Ishikawa (cell line): Measurements from ENCODE around the gene TRANK1.

ENCODE experiments used
- CEBPB ChIP-seq: IDR thresholded peaks from 2 replicates; pipeline ENCODE4 v1.6.1; 2012
- CREB1 ChIP-seq: IDR thresholded peaks from 2 replicates; pipeline ENCODE4 v1.6.1; 2012; ENCODE audit warnings: low read depth
- EGR1 ChIP-seq: IDR thresholded peaks from 2 replicates; pipeline ENCODE4 v1.6.1; 2012
- EP300 ChIP-seq: IDR thresholded peaks from 2 replicates; pipeline ENCODE4 v1.6.1; 2012; ENCODE audit warnings: borderline replicate concordance
- FOXM1 ChIP-seq: IDR thresholded peaks from 2 replicates; pipeline ENCODE4 v1.6.1; 2012; ENCODE audit warnings: low read depth, borderline replicate concordance
- MAX ChIP-seq: IDR thresholded peaks from 2 replicates; pipeline ENCODE4 v1.6.1; 2012
- NFIC ChIP-seq: IDR thresholded peaks from 2 replicates; pipeline ENCODE4 v1.6.1; 2012
- RAD21 ChIP-seq: IDR thresholded peaks from 2 replicates; pipeline ENCODE4 v1.6.1; 2012; ENCODE audit warnings: low read depth
- REST ChIP-seq: IDR thresholded peaks from 2 replicates; pipeline ENCODE4 v1.6.1; 2012; ENCODE audit warnings: low read depth, mild to moderate bottlenecking
- TAF1 ChIP-seq: IDR thresholded peaks from 2 replicates; pipeline ENCODE4 v1.6.1; 2012; ENCODE audit warnings: low read depth, mild to moderate bottlenecking
- TCF12 ChIP-seq: IDR thresholded peaks from 2 replicates; pipeline ENCODE4 v1.6.1; 2012; ENCODE audit warnings: low read depth
- TEAD4 ChIP-seq: IDR thresholded peaks from 2 replicates; pipeline ENCODE4 v1.6.1; 2012
- USF1 ChIP-seq: IDR thresholded peaks from 2 replicates; pipeline ENCODE4 v1.6.1; 2012
- YY1 ChIP-seq: IDR thresholded peaks from 2 replicates; pipeline ENCODE4 v1.6.1; 2012; ENCODE audit warnings: low read depth
- ZBTB7A ChIP-seq: IDR thresholded peaks from 2 replicates; pipeline ENCODE4 v1.6.1; 2012; ENCODE audit warnings: low read depth

TRANK1 gene

GRCh38 chr3:36817806-36818533 lies 126.9 kb downstream of the TRANK1 start:
- TF ChIP-seq NFIC (no peak), TEAD4 (no peak), REST (no peak), MAX (no peak), RAD21 (no peak), CEBPB (no peak), ZBTB7A (no peak), USF1 (no peak), TCF12 (no peak), FOXM1 (no peak), EGR1 (no peak), CREB1 (no peak), TAF1 (no peak), YY1 (no peak), EP300 (no peak)

- TF ChIP-seq REST: no peak
- TF ChIP-seq CREB1: no peak
- no peak for TF ChIP-seq RAD21
- no peak for TF ChIP-seq FOXM1
- no peak for TF ChIP-seq YY1
Measured at GRCh38 chr3:36815375-36815774, 129.5 kb downstream of the TRANK1 start.

- TF ChIP-seq REST (no peak), EP300 (no peak), RAD21 (no peak), NFIC (no peak), CEBPB (no peak), ZBTB7A (no peak), FOXM1 (no peak), MAX (no peak), CREB1 (no peak), EGR1 (no peak), TAF1 (no peak), YY1 (no peak), TCF12 (no peak), TEAD4 (no peak), USF1 (no peak)
Measured at GRCh38 chr3:36814776-36815175, 130.1 kb downstream of the TRANK1 start.

GRCh38 chr3:36814066-36814717 lies 130.7 kb downstream of the TRANK1 start:
- no peak for TF ChIP-seq ZBTB7A
- no peak for TF ChIP-seq NFIC
- TF ChIP-seq MAX: no peak
- no peak for TF ChIP-seq TCF12
- TF ChIP-seq TEAD4: no peak
- no peak for TF ChIP-seq CREB1
- TF ChIP-seq EP300: no peak
- no peak for TF ChIP-seq REST
- no peak for TF ChIP-seq YY1
- TF ChIP-seq EGR1: no peak
- no peak for TF ChIP-seq RAD21
